Naive thymus-derived CD8-positive, alpha-beta T cell (primary cell): ENCODE data around the gene MGAT4A. TPM values are rescaled to one million over a fixed set of nuclear protein-coding genes. Genes with fewer than 3 reads are reported as not detected.
A peak's percentile ranks its signal among the peaks of the same experiment; 100 is the strongest.
"Not testable (repeated sequence)": the region's sequence is repeated elsewhere in the genome, so short reads cannot be mapped to it uniquely, and the experiment has no call there.

Experiments
- ATAC-seq, 2 donors: fragments of 150-1000 bp; cut with Tn5 transposase in 1 of 2; sonication (Bioruptor Pico), chemical (Tn5 transposase) in 1 of 2; 1 replicate in 1 of 2; 2 replicates in 1 of 2; pipeline ENCODE4 v1.10.0; 2021; ENCODE audit warnings: mild to moderate bottlenecking in 2 of 2, moderate library complexity in 2 of 2
- POLR2A ChIA-PET: fragments of 350-600 bp; sonication (Branson Sonifier 250); formaldehyde crosslinking; loops from one replicate; lab custom pipeline; 2021; ENCODE audit warnings: antibody characterized with exemption; lab: Charles Lee
- DNase-seq, 10 donors: peaks; one replicate each; pipeline versions ENCODE4 v3.0.0 to v3.0.0-alpha.2; 2020 to 2022
- H3K27ac Mint-ChIP-seq, 10 donors: one replicate each; pipeline ENCODE4 v1.8.0; 2020 to 2022; ENCODE audit warnings: mild to moderate bottlenecking in 10 of 10, mixed read lengths in 10 of 10, moderate library complexity in 4 of 10, inconsistent platforms in 1 of 10
- H3K27me3 Mint-ChIP-seq, 5 donors: one replicate each; pipeline ENCODE4 v1.8.0; 2021 to 2022; ENCODE audit warnings: mixed read lengths in 5 of 5
- H3K36me3 Mint-ChIP-seq, 3 donors: one replicate each; pipeline ENCODE4 v1.8.0; 2020 to 2022; ENCODE audit warnings: mixed read lengths in 3 of 3, mild to moderate bottlenecking in 2 of 3, inconsistent platforms in 1 of 3
- H3K4me1 Mint-ChIP-seq, 4 donors: one replicate each; pipeline ENCODE4 v1.8.0; 2021 to 2022; ENCODE audit warnings: mixed read lengths in 4 of 4
- H3K4me3 Mint-ChIP-seq, 10 donors: one replicate each; pipeline ENCODE4 v1.8.0; 2020 to 2022; ENCODE audit warnings: mild to moderate bottlenecking in 10 of 10, mixed read lengths in 10 of 10, moderate library complexity in 6 of 10, inconsistent platforms in 1 of 10
- H3K9me3 Mint-ChIP-seq, 9 donors: one replicate each; pipeline ENCODE4 v1.8.0; 2020 to 2022; ENCODE audit warnings: mixed read lengths in 9 of 9, mild to moderate bottlenecking in 3 of 9, inconsistent platforms in 1 of 9, moderate library complexity in 1 of 9
- polyA plus RNA-seq, 3 donors: library from polyadenylated mRNA; unstranded; fragments of 300-500 nt; fragmentation: Illumina TruSeq; gene quantifications; one replicate each; pipeline ENCODE4 v1.2.3, GENCODE V29; 2021
- total RNA-seq, 8 experiments: library from RNA in 2 of 8; stranded (reverse) in 2 of 8; gene quantifications; one replicate each; pipeline ENCODE4 v1.2.3 and lab custom pipeline; 2021 to 2026

Gene MGAT4A
- total and polyA plus RNA-seq, 5 experiments from 2014 or later: 285 to 350 (median 295) TPM

DNA sequence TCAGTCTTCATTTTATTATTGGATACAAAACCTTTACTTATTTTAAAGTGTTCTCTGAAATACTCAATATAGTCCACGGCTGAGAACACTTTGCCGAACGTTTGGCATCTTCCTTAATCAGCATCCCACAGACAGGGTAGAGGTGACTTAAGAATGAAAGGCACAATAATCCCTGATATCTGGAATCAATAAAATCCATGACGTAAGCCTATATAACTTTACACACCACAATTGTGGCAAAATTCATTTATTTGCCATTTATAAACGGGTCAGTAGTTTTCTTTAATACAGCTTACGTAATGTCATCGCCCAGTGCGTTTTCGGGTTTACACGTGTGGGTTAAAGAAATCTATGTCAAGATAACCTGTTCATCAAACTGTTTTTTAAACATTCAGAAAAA lies 1.3 kb downstream of the MGAT4A start:
- Mint-ChIP-seq H3K27me3 (no peaks in the 10 kb centered on the region), H3K27ac (peak overlapping the region; percentile 85 to 96 (median 93)), H3K36me3 (peaks cover 12 to 22% (median 16%) of the 10 kb centered on the region in 3 donors), H3K4me3 (peak overlapping the region; percentile 73 to 95 (median 88)), H3K4me1 (peaks cover 22 to 69% (median 62%) of the 10 kb centered on the region in 4 donors), H3K9me3 (no peaks in the 10 kb centered on the region)
- ATAC-seq: no peak
- POLR2A ChIA-PET: interaction anchor here (0.7 to 21.6 kb wide), 21 partner anchors 11 to 121 kb away, joined by 3 to 360 read pairs (median 9); partner anchors contain the start of genes COA5 and UNC50
- no peak for DNase-seq

DNA sequence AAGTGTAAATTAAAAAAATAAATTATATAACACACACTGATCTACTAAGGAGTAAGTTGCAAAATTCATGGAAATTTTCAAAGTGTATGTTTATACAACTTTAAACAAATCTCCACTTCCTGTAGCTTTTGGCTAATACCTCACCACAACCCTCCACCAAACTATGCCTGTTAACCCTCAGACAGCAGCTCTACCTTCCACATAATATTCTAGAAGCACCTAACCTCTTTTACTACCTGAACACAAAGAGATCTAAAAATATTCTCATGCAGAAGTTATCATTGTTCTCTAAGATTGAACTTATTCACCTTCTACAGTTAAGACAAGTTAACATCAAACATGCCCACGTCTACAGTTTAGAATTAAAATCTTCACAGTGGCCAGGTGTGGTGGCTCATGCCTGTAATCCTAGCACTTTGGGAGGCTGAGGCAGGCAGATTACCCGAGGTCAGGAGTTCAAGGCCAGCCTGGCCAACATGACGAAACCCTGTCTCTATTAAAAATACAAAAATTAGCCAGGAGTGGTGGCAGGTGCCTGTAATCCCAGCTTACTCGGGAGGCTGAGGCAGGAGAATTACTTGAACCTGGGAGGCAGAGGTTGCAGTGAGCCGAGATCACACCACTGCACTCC lies 2.7 kb downstream of the MGAT4A start:
- POLR2A ChIA-PET: interaction anchor here (0.9 to 21.6 kb wide), 14 partner anchors 10 to 96 kb away, joined by 3 to 360 read pairs (median 8); no protein-coding TSS in a partner anchor
- H3K4me3 Mint-ChIP-seq: peak overlapping the region; percentile 73 to 95 (median 88)
- peak; percentile 9 to 16 for ATAC-seq
- H3K27me3 Mint-ChIP-seq, H3K9me3 Mint-ChIP-seq: not testable (repeated sequence)
- H3K27ac Mint-ChIP-seq: peak overlapping the region; percentile 84 to 96 (median 90)
- DNase-seq: peak in 3 of 10 donors; percentile 36 to 64 (median 51)
- peaks cover 29 to 69% (median 63%) of the 10 kb centered on the region in 4 donors for H3K4me1 Mint-ChIP-seq
- peaks cover 16 to 36% (median 17%) of the 10 kb centered on the region in 3 donors for H3K36me3 Mint-ChIP-seq

DNA sequence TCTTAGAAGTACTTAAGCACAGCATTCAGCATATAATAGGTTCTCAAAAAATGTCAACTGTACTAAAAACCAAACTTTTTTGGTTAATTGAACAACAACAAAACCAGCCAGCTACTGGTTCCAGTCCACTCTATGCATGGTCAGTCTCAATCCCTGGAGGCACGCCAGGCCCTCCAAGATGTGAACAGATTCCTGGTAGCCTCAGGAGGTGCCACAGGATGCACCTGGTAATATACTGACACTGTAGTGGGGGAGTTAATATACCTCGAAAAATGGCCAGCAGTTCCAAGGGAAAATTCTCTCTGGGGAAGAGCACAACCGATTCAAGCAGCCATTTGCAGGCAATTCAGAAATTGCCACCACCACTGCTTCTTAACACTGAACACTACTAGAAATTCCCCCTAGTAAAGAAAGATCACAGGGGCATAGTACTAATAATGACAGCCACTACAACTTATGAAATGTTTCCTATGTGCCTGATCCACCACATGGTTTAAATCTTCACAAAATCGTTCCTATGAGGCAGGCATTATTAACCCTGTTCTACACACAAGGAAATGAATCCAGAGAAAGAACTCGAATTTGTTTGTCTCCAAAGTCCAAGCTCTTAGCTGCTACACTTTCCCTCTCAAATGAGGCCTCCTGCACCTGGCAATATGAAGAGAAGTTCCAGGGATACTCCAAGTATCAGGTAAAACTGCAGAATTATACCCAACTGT lies 3.4 kb downstream of the MGAT4A start:
- Mint-ChIP-seq H3K4me1 (peaks cover 31 to 69% (median 63%) of the 10 kb centered on the region in 4 donors), H3K9me3 (peaks cover 0 to 5% (median 0%) of the 10 kb centered on the region in 9 donors), H3K36me3 (peaks cover 21 to 43% (median 23%) of the 10 kb centered on the region in 3 donors), H3K4me3 (peak overlapping the region; percentile 73 to 95 (median 88)), H3K27ac (peak overlapping the region; percentile 82 to 95 (median 88)), H3K27me3 (no peaks in the 10 kb centered on the region)
- POLR2A ChIA-PET: interaction anchor here (0.9 to 21.6 kb wide), 13 partner anchors 9 to 95 kb away, joined by 3 to 360 read pairs (median 6); no protein-coding TSS in a partner anchor
- ATAC-seq (no peak), DNase-seq (no peak)

DNA sequence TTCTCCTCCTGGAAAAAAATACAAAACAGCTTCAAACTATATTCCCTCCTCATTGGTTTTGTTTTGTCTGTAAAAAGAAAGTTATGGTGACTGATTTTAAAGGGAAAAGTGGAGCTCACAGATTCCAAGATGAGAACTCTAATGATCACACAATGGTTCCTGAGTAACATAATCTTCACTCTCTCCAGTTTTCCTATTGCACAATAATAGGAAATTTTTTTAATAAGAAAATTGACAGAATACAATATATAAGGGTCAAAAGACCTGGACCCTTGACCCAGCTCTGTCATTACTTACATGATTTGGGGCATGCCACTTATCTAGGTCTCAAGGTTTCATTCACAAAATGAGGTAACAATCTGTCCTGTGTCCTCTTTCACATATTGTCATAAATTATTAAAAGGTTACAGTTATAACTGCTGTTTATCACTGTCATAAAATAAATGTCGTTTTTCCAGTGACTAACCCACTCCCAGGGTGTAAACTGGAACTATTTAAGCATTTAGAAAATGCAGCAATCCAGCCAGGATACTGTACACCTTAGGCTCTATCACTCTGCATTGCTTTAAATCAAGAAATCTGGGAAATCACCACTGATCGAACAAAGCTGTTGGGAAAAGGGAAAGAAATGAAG lies 4.1 kb downstream of the MGAT4A start:
- peaks cover 26 to 49% (median 30%) of the 10 kb centered on the region in 3 donors for H3K36me3 Mint-ChIP-seq
- peaks cover 0 to 11% (median 2%) of the 10 kb centered on the region in 9 donors for H3K9me3 Mint-ChIP-seq
- no peaks in the 10 kb centered on the region for H3K27me3 Mint-ChIP-seq
- peaks cover 29 to 68% (median 63%) of the 10 kb centered on the region in 4 donors for H3K4me1 Mint-ChIP-seq
- H3K4me3 Mint-ChIP-seq: peak overlapping the region; percentile 73 to 95 (median 88)
- no peak for DNase-seq
- H3K27ac Mint-ChIP-seq: peak overlapping the region; percentile 84 to 95 (median 90)
- POLR2A ChIA-PET: interaction anchor here (0.7 to 16.2 kb wide), 10 partner anchors 12 to 97 kb away, joined by 3 to 360 read pairs (median 4); no protein-coding TSS in a partner anchor
- no peak for ATAC-seq

DNA sequence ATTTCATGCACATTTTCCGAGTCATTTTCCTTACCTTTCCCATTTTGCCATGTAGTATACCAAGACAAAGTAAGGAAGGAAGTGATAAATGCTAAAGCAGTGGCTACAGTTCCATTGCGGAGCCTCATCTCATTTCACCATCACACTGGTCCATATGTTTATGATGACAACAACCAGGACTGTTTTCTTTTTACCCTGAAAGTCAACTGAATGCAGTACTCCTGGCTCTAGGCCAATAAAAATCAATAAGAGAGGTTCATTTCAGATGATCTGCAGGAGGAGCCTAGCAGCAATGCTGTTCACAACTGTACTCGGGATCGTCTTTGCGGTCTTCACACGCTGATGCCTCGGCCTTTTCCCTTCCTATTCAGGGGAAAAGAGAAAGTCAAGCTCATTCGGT lies 4.7 kb downstream of the MGAT4A start:
- H3K4me3 Mint-ChIP-seq: peak overlapping the region; percentile 73 to 95 (median 88)
- H3K27me3 Mint-ChIP-seq: no peaks in the 10 kb centered on the region
- H3K9me3 Mint-ChIP-seq: peaks cover 0 to 13% (median 2%) of the 10 kb centered on the region in 9 donors
- DNase-seq: no peak
- peaks cover 29 to 65% (median 63%) of the 10 kb centered on the region in 4 donors for H3K4me1 Mint-ChIP-seq
- peaks cover 26 to 54% (median 34%) of the 10 kb centered on the region in 3 donors for H3K36me3 Mint-ChIP-seq
- no peak for ATAC-seq
- POLR2A ChIA-PET: interaction anchor here (0.7 to 16.2 kb wide), 8 partner anchors 12 to 97 kb away, joined by 3 to 360 read pairs (median 4); no protein-coding TSS in a partner anchor
- H3K27ac Mint-ChIP-seq: peak overlapping the region; percentile 84 to 95 (median 90)

DNA sequence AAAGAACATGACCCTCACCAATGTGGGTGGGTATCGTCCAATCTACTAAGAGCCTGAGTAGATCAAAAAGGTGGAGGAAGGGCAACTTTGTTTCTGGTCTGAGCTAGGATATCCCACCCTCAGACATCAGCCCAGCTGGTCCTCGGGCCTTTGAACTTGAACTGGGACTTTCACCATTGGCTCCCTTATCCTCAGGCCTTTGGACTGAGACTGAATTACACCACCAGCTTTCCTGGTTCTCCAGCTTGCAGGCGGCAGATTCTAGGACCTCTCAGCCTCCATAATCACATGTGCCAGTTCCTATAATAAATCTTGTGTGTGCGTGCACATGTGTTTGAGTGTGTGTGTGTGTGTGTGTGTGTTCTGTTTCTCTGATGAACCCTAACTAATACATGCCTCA lies 10.6 kb downstream of the MGAT4A start:
- Mint-ChIP-seq H3K9me3 (peaks cover 0 to 30% (median 9%) of the 10 kb centered on the region in 9 donors), H3K27me3 (no peaks in the 10 kb centered on the region), H3K36me3 (peaks cover 34 to 76% (median 41%) of the 10 kb centered on the region in 3 donors), H3K27ac (peak overlapping the region in 9 of 10 donors; percentile 53 to 97 (median 79)), H3K4me1 (peaks cover 45 to 84% (median 81%) of the 10 kb centered on the region in 4 donors), H3K4me3 (peak overlapping the region in 2 of 10 donors; percentile 5 to 32)
- no peak for ATAC-seq
- no peak for DNase-seq
- POLR2A ChIA-PET: interaction anchor here (0.8 to 5.7 kb wide), 5 partner anchors 10 to 63 kb away, joined by 3 to 61 read pairs (median 6); partner anchors contain the start of gene MGAT4A

DNA sequence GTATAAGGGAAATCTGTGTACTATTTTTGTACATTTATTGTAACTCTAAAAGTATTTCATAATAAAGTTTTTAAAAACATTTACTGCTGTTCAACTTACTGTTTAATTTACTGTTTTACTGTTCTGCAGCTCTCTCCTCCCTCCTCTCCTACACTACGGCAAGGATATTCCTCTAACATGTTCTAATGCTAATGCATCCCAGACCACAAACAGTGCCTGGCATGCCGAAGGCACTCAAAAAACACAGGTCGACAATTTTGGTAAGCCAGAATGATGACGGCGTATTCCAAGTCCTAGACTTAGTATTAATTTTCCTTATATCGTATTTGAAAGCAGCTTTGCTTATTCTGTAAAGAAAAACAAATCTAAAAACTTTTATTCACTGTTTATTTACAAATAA lies 13.3 kb downstream of the MGAT4A start:
- peaks cover 30 to 63% (median 30%) of the 10 kb centered on the region in 3 donors for H3K36me3 Mint-ChIP-seq
- H3K4me1 Mint-ChIP-seq: peaks cover 39 to 82% (median 81%) of the 10 kb centered on the region in 4 donors

DNA sequence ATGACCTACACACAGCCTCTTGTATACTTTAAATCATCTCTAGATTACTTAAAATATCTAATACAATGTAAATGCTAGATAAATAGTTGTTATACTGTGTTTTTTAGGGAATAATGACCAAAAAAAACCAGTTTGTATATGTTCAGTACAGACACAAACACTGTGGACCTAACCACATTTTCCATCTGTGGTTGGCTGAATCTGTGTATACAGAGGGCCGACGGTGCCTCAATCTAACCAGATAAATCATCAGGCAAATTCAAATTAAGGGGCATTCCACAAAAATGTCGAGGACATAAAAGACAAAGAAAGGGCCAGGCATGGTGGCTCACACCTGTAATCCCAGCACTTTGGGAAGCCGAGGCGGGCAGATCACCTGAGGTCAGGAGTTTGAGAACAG lies 14.1 kb downstream of the MGAT4A start:
- Mint-ChIP-seq H3K36me3 (peaks cover 21 to 60% (median 22%) of the 10 kb centered on the region in 3 donors), H3K9me3 (peaks cover 0 to 24% (median 9%) of the 10 kb centered on the region in 9 donors), H3K27me3 (no peaks in the 10 kb centered on the region), H3K4me1 (peaks cover 46 to 83% (median 82%) of the 10 kb centered on the region in 4 donors), H3K4me3 (peak overlapping the region in 7 of 10 donors; percentile 1 to 75 (median 28)), H3K27ac (peak overlapping the region; percentile 85 to 97 (median 91))
- POLR2A ChIA-PET: interaction anchor here (2.4 to 5.7 kb wide), 2 partner anchors 14 to 48 kb away, joined by 7 to 61 read pairs; partner anchors contain the start of gene MGAT4A
- peak in 1 of 2 donors; percentile 25 for ATAC-seq
- DNase-seq: peak in 1 of 10 donors; percentile 32

More for the DNA sequence above, 13.3 kb downstream of the MGAT4A start:
- ATAC-seq (no peak), DNase-seq (no peak)
- H3K4me3 Mint-ChIP-seq: peak overlapping the region in 6 of 10 donors; percentile 8 to 69 (median 52)
- POLR2A ChIA-PET: interaction anchor here (0.5 to 5.7 kb wide), 5 partner anchors 9 to 49 kb away, joined by 3 to 61 read pairs (median 6); partner anchors contain the start of gene MGAT4A
- peak overlapping the region; percentile 82 to 97 (median 90) for H3K27ac Mint-ChIP-seq
- H3K27me3 Mint-ChIP-seq: no peaks in the 10 kb centered on the region
- peaks cover 0 to 30% (median 9%) of the 10 kb centered on the region in 9 donors for H3K9me3 Mint-ChIP-seq

DNA sequence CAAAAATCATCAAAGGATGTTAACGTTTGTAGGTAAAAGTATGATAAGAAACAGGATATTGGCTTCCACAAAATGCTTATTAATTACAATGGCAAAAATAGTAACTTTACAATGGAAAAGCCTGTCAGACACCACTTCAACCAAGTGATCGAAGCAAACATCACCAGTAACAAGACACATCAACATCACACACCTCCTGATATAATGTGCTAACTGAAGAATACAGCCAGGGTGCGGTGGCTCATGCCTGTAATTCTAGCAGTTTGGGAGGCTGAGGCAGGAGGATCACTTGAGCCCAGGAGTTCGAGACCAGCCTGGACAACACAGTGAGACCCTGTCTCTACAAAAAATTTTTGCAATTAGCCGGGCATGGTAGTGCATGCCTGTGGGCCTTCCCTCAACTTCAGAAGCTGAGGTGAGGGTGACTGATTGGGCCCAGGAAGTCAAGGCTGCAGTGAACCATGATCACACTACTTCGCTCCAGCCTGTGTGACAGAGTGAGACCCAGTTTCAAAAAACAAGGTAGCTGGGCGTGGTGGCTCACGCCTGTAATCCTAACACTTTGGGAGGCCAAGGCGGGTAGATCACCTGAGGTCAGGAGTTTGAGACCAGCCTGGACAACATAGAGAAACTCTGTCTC lies 15.0 kb downstream of the MGAT4A start:
- H3K4me3 Mint-ChIP-seq: peak overlapping the region; percentile 52 to 80 (median 70)
- DNase-seq: peak in 2 of 10 donors; percentile 35 to 38
- peaks cover 0 to 20% (median 7%) of the 10 kb centered on the region in 9 donors for H3K9me3 Mint-ChIP-seq
- no peaks in the 10 kb centered on the region for H3K27me3 Mint-ChIP-seq
- POLR2A ChIA-PET: interaction anchor here (0.7 to 5.7 kb wide), 10 partner anchors 8 to 998 kb away, joined by 3 to 61 read pairs (median 4); partner anchors contain the start of gene MGAT4A
- H3K27ac Mint-ChIP-seq: peak overlapping the region; percentile 85 to 97 (median 91)
- H3K4me1 Mint-ChIP-seq: peaks cover 47 to 90% (median 88%) of the 10 kb centered on the region in 4 donors
- peak; percentile 66 to 74 for ATAC-seq
- peaks cover 15 to 54% (median 18%) of the 10 kb centered on the region in 3 donors for H3K36me3 Mint-ChIP-seq

DNA sequence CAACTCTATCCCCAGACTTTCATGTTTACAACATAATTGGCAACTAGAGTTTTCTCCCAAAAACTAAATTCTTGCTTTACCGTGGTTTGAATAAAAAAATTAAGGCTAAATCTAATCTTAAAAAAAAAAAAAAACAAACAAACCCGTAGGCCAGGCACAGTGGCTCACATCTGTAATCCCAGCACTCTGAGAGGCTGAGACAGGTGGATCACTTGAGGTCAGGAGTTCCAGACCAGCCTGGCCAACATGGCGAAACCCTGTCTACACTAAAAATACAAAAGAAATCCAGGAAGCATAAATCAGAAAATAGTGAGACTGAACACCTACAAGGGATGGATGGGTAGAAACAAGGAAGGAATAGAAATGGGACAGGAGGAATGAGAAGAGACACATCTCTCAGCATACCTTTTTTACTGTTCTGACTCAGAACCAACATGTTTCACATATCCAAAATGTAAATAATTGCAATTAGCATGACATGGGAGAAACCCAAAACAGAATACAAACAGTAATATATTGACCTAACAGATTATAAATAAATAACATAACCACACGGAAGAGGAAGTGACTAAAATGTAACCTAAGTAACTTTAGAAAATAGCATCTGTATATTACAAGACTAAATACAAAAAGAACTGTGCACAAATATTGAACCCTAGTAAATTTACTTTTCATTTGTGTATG lies 17.5 kb downstream of the MGAT4A start:
- Mint-ChIP-seq H3K27ac (peak overlapping the region; percentile 69 to 95 (median 86)), H3K9me3 (no peaks in the 10 kb centered on the region), H3K36me3 (peaks cover 0 to 41% (median 0%) of the 10 kb centered on the region in 3 donors), H3K4me1 (peaks cover 55 to 98% (median 94%) of the 10 kb centered on the region in 4 donors), H3K27me3 (no peaks in the 10 kb centered on the region), H3K4me3 (peak overlapping the region in 9 of 10 donors; percentile 48 to 82 (median 57))
- DNase-seq (no peak), ATAC-seq (no peak)
- POLR2A ChIA-PET: interaction anchor here (0.6 to 2.3 kb wide), 2 partner anchors 11 to 28 kb away, joined by 5 to 8 read pairs; no protein-coding TSS in a partner anchor
